Measurements from ENCODE around the gene DEDD2.

DNA sequence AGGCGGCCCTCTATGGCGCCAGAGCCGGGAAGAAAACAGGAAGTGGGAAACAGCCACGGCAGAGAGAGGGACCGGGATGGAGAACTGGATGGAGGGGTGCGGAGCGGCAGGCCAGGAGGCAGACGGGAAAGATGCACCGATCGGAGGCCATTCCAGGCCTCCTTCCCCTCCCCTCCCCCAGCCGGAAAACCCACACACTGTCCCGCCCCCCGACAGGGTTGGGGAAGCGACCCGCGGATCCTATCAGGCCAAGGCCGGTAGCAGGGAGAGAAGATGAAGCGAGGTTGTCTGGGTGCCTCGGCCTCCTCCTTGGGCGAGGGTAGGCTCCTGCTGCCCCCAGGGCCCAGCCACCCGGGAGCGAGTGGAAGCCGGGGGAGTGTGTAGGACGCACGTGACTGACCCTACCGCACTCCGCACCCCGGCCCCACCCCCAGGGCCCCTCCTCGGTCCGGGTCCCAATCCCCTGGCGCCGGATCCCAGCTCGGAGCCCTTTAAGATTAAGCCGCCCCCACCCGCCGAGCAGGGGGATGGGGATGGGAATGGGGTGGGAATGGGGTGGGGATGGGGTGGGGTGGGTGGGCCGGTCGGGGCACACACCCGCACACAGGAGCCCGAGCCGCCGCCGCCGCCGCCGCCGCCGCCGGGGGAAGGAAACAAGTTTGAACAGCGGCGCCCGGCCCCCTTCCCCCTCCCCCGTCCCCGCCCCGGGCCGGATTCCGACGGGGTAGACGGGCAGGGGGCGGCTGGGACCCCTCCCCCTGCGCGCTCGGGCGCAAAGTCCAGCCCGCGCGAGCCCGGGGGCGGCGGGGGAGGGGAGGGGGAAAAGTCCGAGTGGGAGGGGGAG lies 36.0 kb upstream of the DEDD2 start:
- TF ChIP-seq, protein P1, sequence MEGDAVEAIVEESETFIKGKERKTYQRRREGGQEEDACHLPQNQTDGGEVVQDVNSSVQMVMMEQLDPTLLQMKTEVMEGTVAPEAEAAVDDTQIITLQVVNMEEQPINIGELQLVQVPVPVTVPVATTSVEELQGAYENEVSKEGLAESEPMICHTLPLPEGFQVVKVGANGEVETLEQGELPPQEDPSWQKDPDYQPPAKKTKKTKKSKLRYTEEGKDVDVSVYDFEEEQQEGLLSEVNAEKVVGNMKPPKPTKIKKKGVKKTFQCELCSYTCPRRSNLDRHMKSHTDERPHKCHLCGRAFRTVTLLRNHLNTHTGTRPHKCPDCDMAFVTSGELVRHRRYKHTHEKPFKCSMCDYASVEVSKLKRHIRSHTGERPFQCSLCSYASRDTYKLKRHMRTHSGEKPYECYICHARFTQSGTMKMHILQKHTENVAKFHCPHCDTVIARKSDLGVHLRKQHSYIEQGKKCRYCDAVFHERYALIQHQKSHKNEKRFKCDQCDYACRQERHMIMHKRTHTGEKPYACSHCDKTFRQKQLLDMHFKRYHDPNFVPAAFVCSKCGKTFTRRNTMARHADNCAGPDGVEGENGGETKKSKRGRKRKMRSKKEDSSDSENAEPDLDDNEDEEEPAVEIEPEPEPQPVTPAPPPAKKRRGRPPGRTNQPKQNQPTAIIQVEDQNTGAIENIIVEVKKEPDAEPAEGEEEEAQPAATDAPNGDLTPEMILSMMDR (IDR thresholded peaks at IDR 0.05; ENCODE audit: poor library complexity, severe bottlenecking), result no peak
- TF ChIP-seq SMC3 (conservative IDR thresholded peaks at IDR 0.05; ENCODE audit: poor library complexity) (no peak), POLR2AphosphoS5 (IDR thresholded peaks at IDR 0.05) (no peak), EZH2 (IDR thresholded peaks at IDR 0.05; ENCODE audit: borderline replicate concordance, insufficient read depth, low read length, poor library complexity, severe bottlenecking) (no peak), EP300 (conservative IDR thresholded peaks at IDR 0.05; ENCODE audit: poor library complexity, severe bottlenecking) (no peak), MXI1 (conservative IDR thresholded peaks at IDR 0.05; ENCODE audit: poor library complexity, severe bottlenecking) (no peak), TAF1 (IDR thresholded peaks at IDR 0.05; ENCODE audit: low read depth) (no peak), RAD21 (conservative IDR thresholded peaks at IDR 0.05) (no peak)
- TF ChIP-seq, protein P2, sequence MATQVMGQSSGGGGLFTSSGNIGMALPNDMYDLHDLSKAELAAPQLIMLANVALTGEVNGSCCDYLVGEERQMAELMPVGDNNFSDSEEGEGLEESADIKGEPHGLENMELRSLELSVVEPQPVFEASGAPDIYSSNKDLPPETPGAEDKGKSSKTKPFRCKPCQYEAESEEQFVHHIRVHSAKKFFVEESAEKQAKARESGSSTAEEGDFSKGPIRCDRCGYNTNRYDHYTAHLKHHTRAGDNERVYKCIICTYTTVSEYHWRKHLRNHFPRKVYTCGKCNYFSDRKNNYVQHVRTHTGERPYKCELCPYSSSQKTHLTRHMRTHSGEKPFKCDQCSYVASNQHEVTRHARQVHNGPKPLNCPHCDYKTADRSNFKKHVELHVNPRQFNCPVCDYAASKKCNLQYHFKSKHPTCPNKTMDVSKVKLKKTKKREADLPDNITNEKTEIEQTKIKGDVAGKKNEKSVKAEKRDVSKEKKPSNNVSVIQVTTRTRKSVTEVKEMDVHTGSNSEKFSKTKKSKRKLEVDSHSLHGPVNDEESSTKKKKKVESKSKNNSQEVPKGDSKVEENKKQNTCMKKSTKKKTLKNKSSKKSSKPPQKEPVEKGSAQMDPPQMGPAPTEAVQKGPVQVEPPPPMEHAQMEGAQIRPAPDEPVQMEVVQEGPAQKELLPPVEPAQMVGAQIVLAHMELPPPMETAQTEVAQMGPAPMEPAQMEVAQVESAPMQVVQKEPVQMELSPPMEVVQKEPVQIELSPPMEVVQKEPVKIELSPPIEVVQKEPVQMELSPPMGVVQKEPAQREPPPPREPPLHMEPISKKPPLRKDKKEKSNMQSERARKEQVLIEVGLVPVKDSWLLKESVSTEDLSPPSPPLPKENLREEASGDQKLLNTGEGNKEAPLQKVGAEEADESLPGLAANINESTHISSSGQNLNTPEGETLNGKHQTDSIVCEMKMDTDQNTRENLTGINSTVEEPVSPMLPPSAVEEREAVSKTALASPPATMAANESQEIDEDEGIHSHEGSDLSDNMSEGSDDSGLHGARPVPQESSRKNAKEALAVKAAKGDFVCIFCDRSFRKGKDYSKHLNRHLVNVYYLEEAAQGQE (IDR thresholded peaks at IDR 0.05; ENCODE audit: borderline replicate concordance), result no peak
